Stimulated activated CD8-positive, alpha-beta memory T cell treated with anti-CD3 and anti-CD28 coated beads, Interleukin-4, amount 100 ng/mL, for 48 hours (primary cell): ENCODE results near the gene CCL17.
"Not testable (repeated sequence)": the region's sequence is repeated elsewhere in the genome, so short reads cannot be mapped to it uniquely, and the experiment has no call there.

Experiments used
- DNase-seq: peaks from one replicate; pipeline ENCODE4 v3.0.0-alpha.2; 2020

CCL17 gene

GRCh38 chr16:57435838-57436237 lies 31.3 kb downstream of the CCL17 start:
- DNase-seq: no peak

- not testable (repeated sequence) for DNase-seq
Observed at GRCh38 chr16:57439947-57440346, 35.4 kb downstream of the CCL17 start.

GRCh38 chr16:57440551-57440950 lies 36.0 kb downstream of the CCL17 start:
- not testable (repeated sequence) for DNase-seq

GRCh38 chr16:57444711-57445110 lies 40.1 kb downstream of the CCL17 start:
- DNase-seq: no peak

GRCh38 chr16:57445510-57445909 lies 40.9 kb downstream of the CCL17 start:
- no peak for DNase-seq

- peak; percentile 47 for DNase-seq
Observed at GRCh38 chr16:57446531-57447185, 42.1 kb downstream of the CCL17 start.

- peak; percentile 93 for DNase-seq
Observed at GRCh38 chr16:57447186-57447962, 42.8 kb downstream of the CCL17 start, which contains the start of the genes CIAPIN1 and COQ9. Gene CIAPIN1 (minus strand): TSS chr16:57447385. CDS start chr16:57440928, 6,457 bp downstream. Gene COQ9 (plus strand): TSS chr16:57447479. CDS start chr16:57447506, 27 bp downstream.

- DNase-seq: no peak
Observed at GRCh38 chr16:57452021-57452420, 47.5 kb downstream of the CCL17 start.

- peak; percentile 96 for DNase-seq
Observed at GRCh38 chr16:57462209-57462977, 57.8 kb downstream of the CCL17 start, which contains the start of gene POLR2C. Gene POLR2C (plus strand): TSS chr16:57462679. CDS start chr16:57462725, 46 bp downstream.

- DNase-seq: no peak
Observed at GRCh38 chr16:57462978-57463362, 58.4 kb downstream of the CCL17 start.

GRCh38 chr16:57464523-57464922 lies 60.0 kb downstream of the CCL17 start:
- no peak for DNase-seq
